IPS-11a (cell line): Measurements from ENCODE around the gene SH2D6.

Experiments used
- H3K4me3 ChIP-seq: one replicate; pipeline ENCODE4 v1.5.1; 2013; ENCODE audit warnings: low read depth, low read length, control low read depth

The SH2D6 gene

DNA sequence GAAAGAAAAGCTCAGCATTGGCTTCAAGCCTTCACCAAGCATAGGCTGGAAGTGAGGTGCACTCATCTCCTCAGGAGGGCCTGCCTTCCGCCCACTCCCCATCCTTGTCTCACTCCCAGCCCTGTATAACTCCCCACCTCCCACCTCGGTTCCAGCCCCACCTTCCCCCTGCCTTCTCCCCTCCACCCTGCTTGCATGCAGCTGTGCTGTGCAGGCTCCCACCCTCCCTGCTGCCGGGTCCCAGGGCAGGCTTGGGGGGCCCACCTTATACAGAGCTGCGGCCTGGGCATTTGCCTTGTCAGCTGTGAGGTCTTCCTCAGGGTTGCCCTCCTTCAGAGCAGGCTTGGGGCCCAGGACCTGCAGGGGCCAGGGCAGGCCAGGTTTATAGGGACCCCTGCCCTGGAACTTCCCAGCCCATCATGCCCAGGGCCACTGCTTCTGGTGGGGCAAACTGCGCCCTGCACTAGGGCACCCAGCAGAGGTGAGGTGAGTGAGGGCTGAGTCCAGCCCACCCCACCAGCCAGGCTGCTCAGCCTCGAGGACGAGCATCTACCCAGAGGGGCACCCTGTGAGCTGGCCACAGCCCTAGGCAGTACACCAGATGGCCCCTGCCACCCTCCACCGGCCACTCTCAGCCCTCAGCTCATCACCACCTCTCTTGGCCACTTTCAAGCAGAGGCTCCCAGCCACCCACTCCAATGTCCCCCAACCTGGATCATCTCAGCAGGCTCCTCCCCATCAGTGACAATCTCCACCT lies 19.9 kb upstream of the SH2D6 start:
- no peak overlapping the region for H3K4me3 ChIP-seq

DNA sequence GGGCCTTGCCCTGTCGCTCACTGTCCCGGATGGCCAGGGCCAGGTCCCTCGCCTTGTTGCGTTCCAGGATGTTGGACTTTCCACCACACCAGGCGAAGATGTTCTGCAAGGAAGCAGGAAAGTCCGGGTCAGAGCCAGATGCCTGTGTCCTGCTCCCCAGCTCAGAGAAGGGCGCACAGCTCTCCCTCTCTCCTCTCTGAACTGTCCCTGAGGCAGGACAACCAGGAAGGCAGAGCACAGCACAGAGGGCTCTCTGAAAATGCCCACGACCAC lies 19.4 kb upstream of the SH2D6 start:
- H3K4me3 ChIP-seq = no peak overlapping the region

DNA sequence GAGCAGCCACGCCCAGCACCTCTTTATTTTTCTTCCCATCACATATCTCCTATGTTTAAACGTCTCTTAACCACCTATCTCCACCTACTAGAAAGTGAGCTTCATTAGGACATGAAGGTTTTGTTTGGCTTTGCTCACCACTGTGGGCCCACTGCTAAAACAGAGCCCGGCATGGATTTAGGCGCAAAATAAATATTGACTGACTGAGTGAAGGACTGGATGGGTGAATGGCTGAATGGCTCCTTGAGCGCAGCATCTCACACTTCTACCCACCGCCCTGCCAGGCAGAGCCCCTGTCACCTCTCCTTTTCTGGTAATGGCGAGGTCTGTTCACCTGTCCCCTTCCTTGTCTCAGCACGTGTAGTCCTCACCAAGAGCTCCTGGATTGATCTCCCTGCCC lies 18.5 kb upstream of the SH2D6 start:
- H3K4me3 ChIP-seq = no peak overlapping the region

DNA sequence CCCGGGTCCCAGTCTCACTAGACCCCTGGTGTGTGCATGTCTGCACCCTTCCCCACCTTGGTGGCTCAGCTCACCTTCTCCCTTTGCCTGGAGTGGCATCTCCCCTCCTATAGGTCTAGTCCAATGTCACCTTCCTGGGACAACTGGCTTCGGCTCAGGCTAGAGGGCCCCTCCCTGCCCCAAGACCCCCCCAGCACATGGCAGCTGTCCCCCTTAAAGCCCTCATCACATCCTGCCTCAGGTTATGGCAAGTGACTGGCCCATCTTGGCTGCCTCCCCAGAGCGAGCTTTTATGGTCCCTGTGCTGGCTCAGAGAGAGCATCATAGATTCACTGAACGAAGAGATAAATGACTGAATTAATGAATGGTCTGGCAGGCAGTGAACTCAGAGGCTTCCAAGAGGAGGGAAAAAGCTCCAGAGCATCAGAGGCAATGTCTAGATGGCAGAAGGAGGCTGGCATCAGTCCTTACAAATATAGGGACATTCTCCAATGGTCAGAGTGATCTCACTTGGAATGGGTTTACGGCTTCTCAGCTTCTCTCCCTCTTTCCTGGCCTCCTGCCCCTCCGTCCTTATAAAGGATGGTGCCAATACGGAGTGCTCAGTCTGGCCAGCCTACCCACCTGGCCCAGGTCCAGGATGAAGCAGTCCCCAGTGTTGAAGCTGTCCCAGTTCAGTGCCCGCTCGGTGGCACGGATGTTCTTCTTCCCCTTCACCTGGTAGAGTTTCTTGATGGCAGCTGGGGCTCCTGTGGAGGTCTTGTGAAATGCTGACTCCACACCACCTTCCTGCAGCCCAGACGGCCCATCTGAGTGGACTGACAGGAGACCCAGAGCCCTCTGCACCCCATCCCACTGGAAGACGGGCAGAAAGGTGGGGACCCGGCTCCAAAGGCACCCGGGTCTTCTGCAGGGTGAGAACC lies 17.7 kb upstream of the SH2D6 start:
- no peak overlapping the region for H3K4me3 ChIP-seq

DNA sequence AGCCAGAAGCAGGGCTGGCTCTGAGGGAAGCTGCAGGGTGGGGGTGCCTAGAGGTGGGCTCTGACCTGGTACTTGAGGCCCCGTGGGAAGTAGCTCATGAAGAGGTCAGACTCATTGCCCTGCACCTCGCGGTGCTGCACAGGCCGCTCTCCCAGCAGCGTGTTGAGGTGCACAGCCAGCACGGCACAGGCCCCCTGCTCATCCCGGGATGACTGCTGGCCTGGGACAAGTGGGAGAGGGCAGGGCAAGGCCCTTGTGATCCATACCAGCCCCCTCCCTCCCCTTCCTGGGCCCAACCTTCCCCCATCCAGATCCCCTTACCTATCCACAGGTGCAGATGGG lies 17.1 kb upstream of the SH2D6 start:
- H3K4me3 ChIP-seq = no peak overlapping the region

DNA sequence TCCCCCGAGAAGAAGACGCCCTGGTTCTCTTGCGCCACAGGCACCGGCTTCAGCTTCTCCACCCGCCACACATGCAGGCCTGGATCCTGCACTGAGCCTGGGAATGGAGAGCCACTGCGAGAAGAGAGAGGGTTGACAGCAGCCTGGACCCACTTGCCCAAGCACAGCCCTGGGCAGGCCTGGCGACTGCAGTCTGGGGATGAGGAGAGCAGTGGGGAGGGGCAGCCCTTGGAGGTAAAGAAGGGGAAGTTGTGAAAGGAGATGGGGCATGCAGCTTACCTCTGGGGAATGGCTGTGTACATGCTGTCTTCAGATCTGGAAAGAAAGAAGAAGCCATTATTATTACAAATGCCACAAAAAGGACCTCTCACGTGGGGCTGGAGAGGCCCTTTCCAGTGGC lies 16.7 kb upstream of the SH2D6 start:
- no peak overlapping the region for H3K4me3 ChIP-seq

DNA sequence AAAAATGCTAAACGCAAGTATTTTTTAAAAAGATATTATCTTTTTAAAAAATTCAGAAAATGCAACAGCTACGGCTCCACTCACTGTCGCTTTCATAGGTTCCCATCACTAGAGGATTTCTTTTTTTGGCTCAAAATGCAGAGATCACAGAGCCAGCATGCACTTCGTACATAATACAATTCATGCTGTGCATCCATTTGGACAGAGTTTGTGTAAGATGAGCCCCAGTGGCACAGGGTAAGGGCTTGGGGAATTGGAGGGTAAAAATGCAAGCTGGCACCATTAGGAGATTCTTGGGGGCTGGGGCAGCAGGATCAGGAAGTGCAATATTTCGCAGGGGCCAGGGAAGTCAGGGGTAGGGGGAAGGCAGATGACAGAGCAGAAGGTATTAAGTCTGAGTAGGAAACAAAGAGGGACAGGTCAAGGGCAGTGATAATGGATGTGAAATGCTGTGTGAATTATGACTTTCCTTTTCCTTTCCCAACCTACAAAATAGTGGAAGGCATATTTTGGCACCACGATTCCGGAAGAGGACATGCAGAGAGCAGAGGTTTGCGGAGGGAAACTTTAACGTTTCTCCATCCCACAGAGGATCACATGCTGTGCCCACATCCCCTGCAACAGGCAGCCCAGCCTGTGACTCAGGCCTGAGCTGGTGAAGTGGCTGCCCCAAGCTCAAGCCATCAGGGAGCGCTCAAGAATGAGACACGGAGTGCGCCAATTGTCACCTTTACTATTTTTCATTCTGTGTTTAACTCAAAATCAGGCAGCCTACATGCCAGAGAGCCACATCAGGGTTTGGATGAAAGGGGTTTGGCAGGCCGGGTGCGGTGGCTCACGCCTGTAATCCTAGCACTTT lies 13.1 kb upstream of the SH2D6 start:
- H3K4me3 ChIP-seq = no peak overlapping the region

DNA sequence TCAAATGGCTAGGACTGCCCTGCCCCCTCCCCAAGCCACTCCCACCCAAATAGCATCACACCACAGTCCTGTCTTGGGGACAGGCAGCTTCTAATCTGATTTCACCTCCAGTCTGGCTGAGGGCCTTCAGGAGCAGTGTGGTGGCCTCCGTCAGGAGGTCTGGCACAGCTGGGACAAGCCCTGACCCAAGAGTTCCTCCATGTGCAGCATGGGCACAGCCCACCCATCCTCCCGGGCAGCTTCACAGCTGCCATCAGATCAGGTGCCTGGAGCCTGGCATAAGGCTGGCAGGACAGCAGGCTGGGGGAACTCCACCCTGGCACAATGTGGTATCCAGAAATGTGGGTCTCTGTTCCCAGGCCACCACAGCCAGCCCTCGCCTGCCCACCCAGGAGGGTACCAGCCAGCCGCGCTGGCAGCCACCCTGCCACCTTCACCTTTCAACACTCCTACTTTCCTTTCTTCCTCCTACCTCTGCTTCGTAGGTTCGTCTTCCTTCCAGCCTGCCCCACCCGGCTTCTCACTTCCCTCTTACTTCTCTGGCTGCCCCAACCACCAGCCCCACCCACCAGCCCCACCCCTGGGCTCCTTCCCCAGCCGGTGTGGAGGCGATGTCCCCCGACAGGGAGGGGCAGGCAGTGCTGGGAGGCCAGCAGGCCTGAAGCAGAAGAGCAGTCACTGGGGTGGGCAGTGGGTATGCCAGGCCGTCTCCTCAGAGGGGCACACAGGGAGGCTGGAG lies 8.5 kb upstream of the SH2D6 start, which contains the start of gene CAPG:
Gene CAPG (minus strand): TSS at position 522 of the 739 bp plus-strand sequence. CDS start 8,221 bp downstream, outside the sequence.
- H3K4me3 ChIP-seq = no peak within 1 kb of the TSS

DNA sequence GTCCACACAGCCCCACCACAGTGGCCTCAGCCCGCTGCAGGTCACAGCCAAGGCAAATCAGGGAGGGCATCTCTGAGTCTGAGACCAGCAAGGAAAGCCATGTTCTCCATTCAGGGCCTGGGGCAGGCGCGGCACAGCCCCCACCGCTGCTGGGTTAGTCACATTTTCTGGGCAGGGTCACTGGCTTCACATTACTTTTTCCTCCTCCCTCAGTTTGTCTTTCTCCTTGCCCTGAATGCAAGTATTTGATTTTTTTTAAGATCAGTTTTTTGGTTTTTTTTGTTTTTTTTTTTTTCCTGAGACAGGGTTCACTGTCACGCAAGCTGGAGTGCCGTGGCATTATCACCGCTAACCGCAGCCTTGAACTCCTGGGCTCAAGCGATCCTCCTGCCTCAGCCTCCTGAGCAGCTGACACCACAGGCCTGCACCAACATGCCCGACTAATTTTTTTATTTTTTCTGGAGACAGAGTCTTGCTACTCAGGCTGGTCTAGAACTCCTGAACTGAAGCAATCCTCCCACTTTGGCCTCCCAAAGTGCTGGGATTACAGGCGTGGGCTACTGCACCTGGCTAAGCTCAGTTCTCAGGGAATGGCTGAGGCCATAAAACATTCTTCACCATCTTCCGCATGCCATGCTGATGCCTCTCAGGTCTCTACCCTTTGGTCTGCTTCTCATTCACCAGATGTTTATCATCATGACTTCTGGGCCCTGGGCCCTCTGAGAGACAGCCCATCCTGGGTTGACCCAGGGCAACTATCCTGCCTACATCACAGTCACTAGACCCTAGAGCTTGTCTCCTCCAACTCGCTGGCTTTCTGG lies 7.7 kb upstream of the SH2D6 start:
- H3K4me3 ChIP-seq = no peak overlapping the region

DNA sequence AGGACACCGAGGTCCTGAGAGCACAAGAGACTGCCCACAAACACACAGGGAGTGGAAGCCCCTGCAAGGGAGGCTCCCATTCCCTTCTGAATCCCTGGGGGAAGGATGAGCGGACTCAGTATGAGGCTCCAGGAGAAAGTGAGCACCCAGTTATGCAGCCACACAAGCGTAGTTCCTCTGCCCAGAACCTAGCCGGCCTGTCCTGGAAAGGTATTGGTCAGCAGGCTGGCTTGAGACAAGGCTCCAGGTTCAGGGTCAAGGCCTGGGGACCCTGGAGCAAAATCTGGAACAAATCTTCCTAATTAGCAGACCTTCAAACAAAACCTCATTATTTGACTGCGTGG lies 7.1 kb upstream of the SH2D6 start:
- H3K4me3 ChIP-seq = no peak overlapping the region

DNA sequence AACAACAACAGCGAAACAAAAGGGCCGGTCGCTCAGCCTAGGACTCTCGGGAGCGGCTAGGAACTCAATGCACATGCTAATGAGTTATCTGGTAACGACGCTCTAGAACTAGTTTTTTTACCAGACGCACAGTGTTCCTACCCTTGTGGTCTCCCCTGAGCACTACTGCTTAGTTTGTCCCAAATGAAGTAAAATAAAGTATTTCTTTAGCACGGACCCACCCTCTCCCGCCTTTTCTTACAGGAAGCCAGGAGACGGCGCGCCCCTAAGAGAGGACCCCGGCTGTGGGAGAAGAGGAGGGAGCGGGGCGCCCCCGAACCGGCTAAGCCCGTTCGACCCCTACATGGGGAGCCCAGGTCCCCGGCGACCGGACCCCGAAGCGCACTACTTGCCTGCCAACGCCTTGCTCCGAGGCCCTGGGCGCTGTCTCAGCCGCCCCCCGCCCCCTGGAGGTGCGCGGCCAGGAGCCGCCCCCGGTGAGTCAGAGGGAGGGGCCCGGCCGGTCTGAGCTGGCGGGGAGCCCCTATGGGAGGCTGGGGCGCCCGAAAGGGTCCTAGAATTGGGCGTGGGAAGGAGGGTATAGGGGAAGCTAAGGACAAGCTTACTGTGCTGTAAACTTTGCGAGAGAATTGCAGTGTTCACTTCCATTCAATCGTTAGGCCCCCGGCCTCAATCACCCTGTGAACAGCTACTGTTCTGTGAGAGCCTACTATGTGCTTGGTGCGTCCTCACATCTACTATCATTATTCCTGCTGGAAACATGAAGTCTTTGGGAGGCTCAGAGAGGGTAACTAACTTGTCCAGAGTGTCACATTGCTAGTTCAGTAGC lies 4.7 kb upstream of the SH2D6 start:
- H3K4me3 ChIP-seq = peak overlapping the region; percentile 67

DNA sequence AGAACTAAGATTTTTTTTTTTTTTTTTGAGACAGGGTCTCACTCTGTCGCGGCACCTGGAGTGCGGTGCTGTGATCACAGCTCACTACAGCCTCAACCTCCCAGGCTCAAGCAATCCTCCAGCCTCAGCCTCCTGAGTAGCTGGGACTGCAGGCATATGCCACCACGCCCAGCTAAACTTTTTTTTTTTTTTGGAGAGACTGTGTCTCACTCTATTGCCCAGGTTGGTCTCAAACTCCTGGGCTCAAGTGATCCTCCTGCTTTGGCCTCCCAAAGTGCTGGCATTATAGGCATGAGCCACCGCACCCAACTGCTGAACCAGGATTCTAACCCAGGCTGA lies 4.1 kb upstream of the SH2D6 start:
- H3K4me3 ChIP-seq = peak overlapping the region; percentile 67

DNA sequence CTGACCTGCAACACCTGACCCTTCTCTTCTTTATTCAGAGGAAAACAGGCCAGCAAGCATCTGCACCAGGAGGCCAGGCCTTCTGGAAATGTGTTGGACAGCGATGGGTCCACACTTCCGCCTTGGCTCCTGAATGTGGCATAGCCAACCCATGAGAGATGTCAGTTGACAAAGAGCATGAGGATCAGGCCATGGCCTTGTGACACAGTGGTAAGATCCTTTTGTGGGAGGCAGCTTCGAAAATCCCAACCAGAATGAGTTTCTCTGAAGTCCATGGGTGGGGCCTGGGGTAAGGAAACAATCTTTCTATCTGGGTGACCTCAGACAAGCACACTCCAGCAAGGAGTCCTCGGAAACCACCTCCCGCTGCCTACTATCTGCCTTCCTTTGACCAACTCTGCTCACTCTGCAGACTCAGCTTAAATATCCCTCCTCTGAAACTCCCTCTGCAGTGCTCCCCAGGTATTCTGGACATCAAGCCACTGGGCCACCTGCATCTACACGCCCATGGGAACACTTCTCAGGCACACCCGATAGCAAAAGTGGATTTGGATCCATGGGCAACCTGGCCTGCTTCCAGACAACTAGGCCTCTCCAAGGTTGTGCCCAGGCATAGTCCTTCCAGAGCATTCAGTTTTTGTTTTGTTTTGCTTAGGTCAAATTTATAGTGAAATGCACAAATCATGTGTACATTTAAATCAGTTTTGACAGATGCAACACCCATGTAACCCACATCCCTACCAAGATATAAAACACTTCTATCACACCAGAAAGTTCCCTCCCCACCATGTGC lies 3.6 kb upstream of the SH2D6 start:
- no peak overlapping the region for H3K4me3 ChIP-seq

DNA sequence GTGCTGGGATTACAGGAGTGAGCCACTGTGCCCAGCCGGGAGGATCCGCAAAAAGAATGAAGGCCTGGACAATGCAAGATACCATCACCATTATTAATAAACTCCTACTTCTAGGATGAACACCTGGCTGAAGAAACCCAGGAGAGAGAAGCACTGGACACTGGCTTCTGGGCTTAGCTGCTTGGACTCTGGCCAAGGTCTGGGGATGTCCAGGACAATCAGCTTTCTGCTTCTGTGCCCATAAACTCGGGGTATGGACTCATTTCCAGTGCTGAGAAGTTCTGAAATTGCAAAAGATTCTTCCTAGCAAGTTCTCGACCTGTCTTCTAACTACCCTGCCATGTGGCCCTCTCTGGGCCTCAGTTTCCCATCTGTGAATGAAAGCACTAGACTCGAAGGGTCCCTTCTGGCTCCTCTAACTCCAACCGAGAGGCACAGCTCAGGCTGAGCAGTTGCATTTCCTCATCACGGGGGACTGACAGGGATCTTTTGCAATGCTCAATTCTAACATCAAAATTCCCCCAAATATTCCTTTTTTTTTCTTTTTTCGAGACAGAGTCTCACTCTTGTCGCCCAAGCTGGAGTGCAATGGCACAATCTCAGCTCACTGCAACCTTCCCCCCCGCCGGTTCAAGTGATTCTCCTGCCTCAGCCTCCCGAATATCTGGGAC lies 2.4 kb upstream of the SH2D6 start:
- H3K4me3 ChIP-seq = no peak overlapping the region

DNA sequence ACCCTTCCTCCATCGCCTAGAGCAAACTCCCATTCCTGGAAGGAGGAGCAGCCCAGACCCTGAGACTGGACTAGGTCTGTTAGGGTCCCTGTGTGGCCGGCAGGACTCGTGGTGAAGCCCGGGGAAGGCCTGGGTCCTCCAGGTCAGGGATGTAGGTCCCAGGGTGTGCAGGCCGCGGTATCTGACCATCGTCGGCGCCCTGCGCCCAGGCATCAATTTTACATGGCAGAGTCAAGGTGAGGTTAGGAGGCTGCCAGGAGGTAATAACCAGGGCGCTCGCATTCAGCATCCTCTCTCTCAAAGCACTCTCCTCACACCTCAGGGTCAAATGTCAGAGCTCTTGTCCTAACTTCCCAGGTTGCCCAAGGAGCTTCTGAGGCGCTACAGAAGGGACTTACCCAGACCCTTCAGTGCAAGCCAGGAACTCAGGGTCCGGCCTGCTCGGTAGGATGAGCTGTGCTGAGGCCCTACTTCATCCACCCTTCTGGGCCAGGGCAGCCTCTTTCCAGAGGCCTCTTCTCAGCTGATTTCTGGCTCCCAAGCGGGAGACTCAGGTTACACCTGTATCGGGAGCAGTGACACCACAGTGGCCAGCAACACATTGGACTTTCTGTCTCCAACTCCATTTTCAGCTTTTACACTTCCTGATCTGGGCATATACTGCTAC lies 628 bp downstream of the SH2D6 start:
- peak overlapping the region; percentile 67 for H3K4me3 ChIP-seq

DNA sequence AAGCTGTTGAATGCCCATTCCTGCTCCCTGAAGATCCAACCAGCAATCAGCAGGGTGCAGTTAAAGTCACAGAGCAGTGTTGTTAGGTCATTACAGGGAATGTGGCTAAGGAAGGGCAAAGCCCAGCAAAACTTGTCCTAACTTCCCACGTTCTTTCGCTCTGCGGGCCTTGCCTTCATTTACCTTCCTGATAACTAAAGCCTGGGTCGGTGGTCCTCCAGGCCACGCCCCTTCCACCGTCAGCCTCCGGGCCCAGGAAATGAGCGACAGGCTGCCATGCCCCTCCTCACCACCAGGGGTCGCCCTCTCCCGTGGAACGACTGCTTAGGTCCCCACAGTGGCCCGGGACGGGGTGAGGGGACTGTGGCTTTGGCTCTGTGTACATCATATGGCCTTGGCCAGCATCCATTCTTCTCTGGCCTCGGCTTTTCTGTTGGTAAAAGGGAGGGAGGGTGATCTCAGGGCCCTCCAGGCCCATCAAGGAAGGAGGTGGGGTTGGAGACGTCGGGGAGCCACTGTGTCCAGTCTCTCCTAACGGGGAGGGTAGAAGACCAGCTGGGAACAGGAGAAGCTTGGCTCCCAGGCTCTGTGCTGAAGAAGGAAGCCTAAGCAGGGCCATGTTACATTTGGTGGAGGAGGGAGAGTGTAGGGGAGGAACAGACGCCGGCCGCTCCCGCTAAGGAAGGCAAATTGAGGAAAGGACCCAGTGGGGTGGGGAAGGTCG lies 2.2 kb downstream of the SH2D6 start:
- no peak overlapping the region for H3K4me3 ChIP-seq
